Measurements from ENCODE around the gene AIFM1.

The AIFM1 gene

GRCh38 chrX:130084631-130085237, 80.9 kb downstream of the AIFM1 start:
- Histone ChIP-seq H3K79me2 (ENCODE audit: insufficient read depth, low read length) (peaks cover 80% of the 10 kb centered on the region), H3K4me3 (ENCODE audit: low read length, poor library complexity, severe bottlenecking) (peak overlapping the region; percentile 73), H2AFZ (ENCODE audit: low read length) (no peak overlapping the region), H3K4me2 (ENCODE audit: low read depth, low read length, poor library complexity, severe bottlenecking) (peak overlapping the region; percentile 94), H3K9me3 (ENCODE audit: insufficient read depth, low read depth, low read length) (no peaks in the 10 kb centered on the region), H3K9ac (ENCODE audit: low read depth, low read length, poor library complexity, severe bottlenecking) (peak overlapping the region; percentile 83), H3K27me3 (ENCODE audit: insufficient read depth, low read length, poor library complexity, severe bottlenecking) (no peaks in the 10 kb centered on the region), H3F3A (ENCODE audit: low read depth) (no peaks in the 10 kb centered on the region), H3K4me1 (ENCODE audit: insufficient read depth, low read length, poor library complexity, severe bottlenecking) (peaks cover 57% of the 10 kb centered on the region), H3K36me3 (ENCODE audit: insufficient read depth, low read length) (no peaks in the 10 kb centered on the region; the same call in 1 of the 2 replicates), H4K20me1 (ENCODE audit: insufficient read depth, low read length, poor library complexity, severe bottlenecking) (no peaks in the 10 kb centered on the region), H3K9me2 (replicated peaks; ENCODE audit: low read depth, low read length) (no peaks in the 10 kb centered on the region)
- TF ChIP-seq EZH2phosphoT487 (IDR thresholded peaks at IDR 0.05; ENCODE audit: borderline replicate concordance) (no peak), CTCF (conservative IDR thresholded peaks at IDR 0.05; ENCODE audit: low read length) (no peak)

DNA sequence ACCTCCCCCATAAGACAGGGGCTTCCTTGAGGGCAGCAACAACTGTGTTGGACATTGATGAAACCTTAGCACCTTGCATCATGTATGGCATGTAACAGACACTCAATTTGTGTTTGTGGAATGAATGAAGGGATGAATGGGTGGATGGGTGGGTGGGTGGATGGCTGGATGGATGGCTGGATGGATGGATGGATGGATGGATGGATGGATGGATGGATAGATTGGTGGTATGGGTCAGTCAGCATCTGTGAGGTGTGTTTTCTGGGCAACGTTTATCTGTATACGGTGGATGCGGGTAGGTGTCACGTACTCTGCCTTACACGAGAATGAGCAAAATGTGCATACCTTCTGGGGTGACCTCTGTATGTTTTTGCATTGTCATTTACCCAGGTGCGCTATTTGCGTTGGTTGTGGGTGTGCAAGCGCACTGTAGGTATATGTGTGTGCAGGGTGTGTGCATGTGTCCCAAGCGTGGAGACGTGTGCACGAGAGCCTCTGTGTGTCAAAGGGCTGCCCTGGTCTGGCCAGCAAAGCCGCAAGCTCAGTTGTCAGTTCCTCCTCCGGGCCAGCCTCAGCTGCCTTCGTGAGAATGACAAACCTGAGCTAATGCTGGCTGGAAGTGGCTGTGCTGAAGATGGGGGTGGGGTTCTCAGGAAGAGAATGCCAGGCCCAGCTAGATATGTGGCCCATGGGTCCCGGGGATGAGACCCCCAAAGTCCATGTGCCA, 81.8 kb downstream of the AIFM1 start:
- Histone ChIP-seq H3K4me3 (ENCODE audit: low read length, poor library complexity, severe bottlenecking) (peak overlapping the region; percentile 73), H3K79me2 (ENCODE audit: insufficient read depth, low read length) (peaks cover 71% of the 10 kb centered on the region), H3F3A (ENCODE audit: low read depth) (no peaks in the 10 kb centered on the region), H3K9ac (ENCODE audit: low read depth, low read length, poor library complexity, severe bottlenecking) (peak overlapping the region; percentile 83), H3K9me3 (ENCODE audit: insufficient read depth, low read depth, low read length) (no peaks in the 10 kb centered on the region), H2AFZ (ENCODE audit: low read length) (no peak overlapping the region), H3K9me2 (replicated peaks; ENCODE audit: low read depth, low read length) (no peaks in the 10 kb centered on the region), H3K4me2 (ENCODE audit: low read depth, low read length, poor library complexity, severe bottlenecking) (peak overlapping the region; percentile 94), H3K4me1 (ENCODE audit: insufficient read depth, low read length, poor library complexity, severe bottlenecking) (peaks cover 54% of the 10 kb centered on the region), H4K20me1 (ENCODE audit: insufficient read depth, low read length, poor library complexity, severe bottlenecking) (peaks cover 2% of the 10 kb centered on the region), H3K27me3 (ENCODE audit: insufficient read depth, low read length, poor library complexity, severe bottlenecking) (no peaks in the 10 kb centered on the region), H3K36me3 (ENCODE audit: insufficient read depth, low read length) (no peaks in the 10 kb centered on the region; the same call in 1 of the 2 replicates)
- TF ChIP-seq EZH2phosphoT487 (IDR thresholded peaks at IDR 0.05; ENCODE audit: borderline replicate concordance) (no peak), CTCF (conservative IDR thresholded peaks at IDR 0.05; ENCODE audit: low read length) (no peak)

DNA sequence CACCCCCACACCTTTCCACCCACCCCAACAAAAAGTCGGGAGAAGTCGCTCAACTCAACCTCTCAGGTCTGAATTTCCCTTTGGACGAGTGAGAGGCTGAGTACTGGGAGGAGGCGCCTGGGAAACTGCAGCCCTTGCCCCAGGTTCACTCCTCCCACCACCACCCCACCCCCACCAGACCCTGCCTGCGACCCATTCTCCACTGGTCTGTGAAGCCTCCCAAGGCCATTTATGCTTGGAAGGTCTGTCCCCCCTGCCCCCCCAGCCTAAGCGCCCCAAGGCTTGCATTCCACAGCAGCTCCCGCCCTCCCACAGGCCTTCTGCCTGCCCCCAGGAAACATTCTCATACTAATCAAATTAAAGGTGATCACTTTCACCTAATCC, 82.5 kb downstream of the AIFM1 start:
- Histone ChIP-seq H3K36me3 (ENCODE audit: insufficient read depth, low read length) (no peaks in the 10 kb centered on the region; the same call in 1 of the 2 replicates), H4K20me1 (ENCODE audit: insufficient read depth, low read length, poor library complexity, severe bottlenecking) (peaks cover 2% of the 10 kb centered on the region), H3F3A (ENCODE audit: low read depth) (no peaks in the 10 kb centered on the region), H3K9me2 (replicated peaks; ENCODE audit: low read depth, low read length) (no peaks in the 10 kb centered on the region), H3K9ac (ENCODE audit: low read depth, low read length, poor library complexity, severe bottlenecking) (peak overlapping the region; percentile 83), H2AFZ (ENCODE audit: low read length) (no peak overlapping the region), H3K4me1 (ENCODE audit: insufficient read depth, low read length, poor library complexity, severe bottlenecking) (peaks cover 54% of the 10 kb centered on the region), H3K9me3 (ENCODE audit: insufficient read depth, low read depth, low read length) (no peaks in the 10 kb centered on the region), H3K27me3 (ENCODE audit: insufficient read depth, low read length, poor library complexity, severe bottlenecking) (no peaks in the 10 kb centered on the region), H3K79me2 (ENCODE audit: insufficient read depth, low read length) (peaks cover 63% of the 10 kb centered on the region), H3K4me2 (ENCODE audit: low read depth, low read length, poor library complexity, severe bottlenecking) (peak overlapping the region; percentile 94), H3K4me3 (ENCODE audit: low read length, poor library complexity, severe bottlenecking) (peak overlapping the region; percentile 73)
- TF ChIP-seq CTCF (conservative IDR thresholded peaks at IDR 0.05; ENCODE audit: low read length) (no peak), EZH2phosphoT487 (IDR thresholded peaks at IDR 0.05; ENCODE audit: borderline replicate concordance) (no peak)
